ENCODE results near the gene ZFYVE19. TPM values are rescaled to one million over a fixed set of nuclear protein-coding genes. Genes with fewer than 3 reads are reported as not detected.

ZFYVE19 gene
- total and polyA plus RNA-seq, 2 of the 4 experiments (the other 2 are of a cell fraction), result 22.6 to 29.6 TPM

- Histone ChIP-seq H4K20me1 (ENCODE audit: insufficient read depth, low read length) (peaks cover 5% of the 10 kb centered on the region; the same call in 1 of the 2 replicates), H3K79me1 (ENCODE audit: low read depth in 1 of 2, low read length in 2 of 2) (no peaks in the 10 kb centered on the region), H3K18ac (ENCODE audit: low read depth, low read length) (no peak within 1 kb of the TSS), H2BK120ac (ENCODE audit: low read depth, low read length) (no peak within 1 kb of the TSS), H3K4me1 (ENCODE audit: control insufficient read depth, insufficient read depth, low read length) (0 out of 2 replicates have a peak, but pooled peaks cover 3% of the 10 kb centered on the region), H3K14ac (replicated peaks; ENCODE audit: low read depth, low read length) (no peak within 1 kb of the TSS), H3K9me1 (ENCODE audit: insufficient read depth, low read length) (no peaks in the 10 kb centered on the region), H3K23ac (ENCODE audit: low read depth, low read length) (peak within 1 kb of the TSS; percentile 69), H2BK5ac (ENCODE audit: low read depth, low read length, poor library complexity, severe bottlenecking) (no peak within 1 kb of the TSS), H2BK20ac (ENCODE audit: low read depth, low read length) (no peak within 1 kb of the TSS), H3K4me3 (ENCODE audit: insufficient read depth, low read depth, low read length) (peak within 1 kb of the TSS; percentile 26), H3K36me3 (ENCODE audit: control insufficient read depth, insufficient read depth, low read length) (no peaks in the 10 kb centered on the region), H2AK9ac (replicated peaks; ENCODE audit: low read depth, low read length, poor library complexity) (peak within 1 kb of the TSS; percentile 76), H2AK5ac (ENCODE audit: low read depth, low read length) (no peak within 1 kb of the TSS), H3K4me2 (ENCODE audit: low read depth, low read length) (peak within 1 kb of the TSS; percentile 66), H3K56ac (ENCODE audit: extremely low read depth, insufficient read depth, low read length) (no peak within 1 kb of the TSS), H4K8ac (ENCODE audit: low read depth in 2 of 2, low read length in 2 of 2) (no peak within 1 kb of the TSS), H2BK15ac (ENCODE audit: low read depth, low read length) (no peak within 1 kb of the TSS), H2AFZ (replicated peaks; ENCODE audit: low read length, poor library complexity) (peak within 1 kb of the TSS; percentile 86), H3K9me3 (ENCODE audit: control insufficient read depth, insufficient read depth, low read length) (no peaks in the 10 kb centered on the region), H3K9ac (ENCODE audit: low read depth, low read length) (no peak within 1 kb of the TSS), H3K4ac (ENCODE audit: low read depth, low read length) (no peak within 1 kb of the TSS), H3K27me3 (ENCODE audit: control insufficient read depth, insufficient read depth, low read length) (peaks cover 38% of the 10 kb centered on the region), H3K27ac (ENCODE audit: insufficient read depth, low read length) (no peak within 1 kb of the TSS), H4K5ac (ENCODE audit: low read depth, low read length) (no peak within 1 kb of the TSS), H4K91ac (ENCODE audit: insufficient read depth, low read depth, low read length) (no peak within 1 kb of the TSS)
- ChIA-PET CTCF (no interaction called here), POLR2A (ENCODE audit: unreplicated experiment) (no interaction called here)
- peak; percentile 64 for ATAC-seq (ENCODE audit: low read depth)
- BruUV-seq (replicated peaks), result no TSS peak
- intact Hi-C loops (cut with micrococcal nuclease) (loop anchor here (1.0 kb wide), 1 partner anchor 37 kb away; the partner anchor contains the start of genes DNAJC17 and ZFYVE19), in situ Hi-C loops (cut with MboI; ENCODE audit: low sequenced_read_pairs) (no loop called here), dilution Hi-C loops (cut with HindIII; ENCODE audit: low sequenced_read_pairs, unreplicated experiment) (no loop called here)
- no peak for DNase-seq
- WGBS, 2 experiments (ENCODE audit: extremely low coverage in 2 of 2, insufficient read length in 1 of 2), result 0% methylated on average over 33 of the region's 89 CpGs; no CpG with 5 or more reads in 1 of the 2 experiments
- no peak for TF ChIP-seq MXI1 (IDR thresholded peaks at IDR 0.05; ENCODE audit: borderline replicate concordance, low read depth, low read length)
- TF ChIP-seq RAD21 (IDR thresholded peaks at IDR 0.05; ENCODE audit: low read length), result no peak
- no peak for TF ChIP-seq USF2 (IDR thresholded peaks at IDR 0.05; ENCODE audit: low read depth, low read length)
- TF ChIP-seq CHD1 (IDR thresholded peaks at IDR 0.05; ENCODE audit: low read depth, low read length), result no peak
- TF ChIP-seq SMC3 (IDR thresholded peaks at IDR 0.05; ENCODE audit: low read depth, low read length), result no peak
- no peak for TF ChIP-seq RCOR1 (IDR thresholded peaks at IDR 0.05; ENCODE audit: insufficient replicate concordance, low read length)
- no peak for TF ChIP-seq MAFK (IDR thresholded peaks at IDR 0.05; ENCODE audit: low read depth, low read length)
- no peak for TF ChIP-seq RFX5 (IDR thresholded peaks at IDR 0.05; ENCODE audit: low read depth, low read length)
- TF ChIP-seq POLR2A (IDR thresholded peaks at IDR 0.05; ENCODE audit: low read depth, low read length), result no peak
- no peak for TF ChIP-seq NFE2L2 (IDR thresholded peaks at IDR 0.05; ENCODE audit: low read depth, low read length)
- no peak for TF ChIP-seq CEBPB (IDR thresholded peaks at IDR 0.05; ENCODE audit: low read depth, low read length)
- no peak for TF ChIP-seq FOS (IDR thresholded peaks at IDR 0.05; ENCODE audit: low read depth, low read length)
- no peak for TF ChIP-seq BHLHE40 (IDR thresholded peaks at IDR 0.05; ENCODE audit: low read depth, low read length)
- no peak for TF ChIP-seq ELK1 (IDR thresholded peaks at IDR 0.05; ENCODE audit: borderline replicate concordance, low read depth, low read length)
- TF ChIP-seq, protein P1, sequence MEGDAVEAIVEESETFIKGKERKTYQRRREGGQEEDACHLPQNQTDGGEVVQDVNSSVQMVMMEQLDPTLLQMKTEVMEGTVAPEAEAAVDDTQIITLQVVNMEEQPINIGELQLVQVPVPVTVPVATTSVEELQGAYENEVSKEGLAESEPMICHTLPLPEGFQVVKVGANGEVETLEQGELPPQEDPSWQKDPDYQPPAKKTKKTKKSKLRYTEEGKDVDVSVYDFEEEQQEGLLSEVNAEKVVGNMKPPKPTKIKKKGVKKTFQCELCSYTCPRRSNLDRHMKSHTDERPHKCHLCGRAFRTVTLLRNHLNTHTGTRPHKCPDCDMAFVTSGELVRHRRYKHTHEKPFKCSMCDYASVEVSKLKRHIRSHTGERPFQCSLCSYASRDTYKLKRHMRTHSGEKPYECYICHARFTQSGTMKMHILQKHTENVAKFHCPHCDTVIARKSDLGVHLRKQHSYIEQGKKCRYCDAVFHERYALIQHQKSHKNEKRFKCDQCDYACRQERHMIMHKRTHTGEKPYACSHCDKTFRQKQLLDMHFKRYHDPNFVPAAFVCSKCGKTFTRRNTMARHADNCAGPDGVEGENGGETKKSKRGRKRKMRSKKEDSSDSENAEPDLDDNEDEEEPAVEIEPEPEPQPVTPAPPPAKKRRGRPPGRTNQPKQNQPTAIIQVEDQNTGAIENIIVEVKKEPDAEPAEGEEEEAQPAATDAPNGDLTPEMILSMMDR (conservative IDR thresholded peaks at IDR 0.05; ENCODE audit: low read depth, low read length), result no peak
These were observed 37.2 kb downstream of the ZFYVE19 start, which contains the start of gene SPINT1 for GRCh38 chr15:40843885-40844695. Gene SPINT1 (plus strand): TSS chr15:40844048. CDS start chr15:40844555, 507 bp downstream.
